H1 (cell line): Measurements from ENCODE around the gene AGPS. TPM values are rescaled to one million over a fixed set of nuclear protein-coding genes. Genes with fewer than 3 reads are reported as not detected.

Source experiments
- CEBPB ChIP-seq: IDR thresholded peaks from 2 replicates; pipeline ENCODE4 v1.6.1; 2012; ENCODE audit warnings: low read depth, low read length
- CHD7 ChIP-seq: fragments of 300-600 bp; sonication (generic); IDR thresholded peaks from 2 replicates; pipeline ENCODE4 v1.7.1; 2012; ENCODE audit warnings: low read length, moderate library complexity, mild to moderate bottlenecking, inconsistent platforms; ENCODE audit not compliant: insufficient replicate concordance
- EGR1 ChIP-seq: IDR thresholded peaks from 2 replicates; pipeline ENCODE4 v1.6.1; 2011; ENCODE audit warnings: low read depth, low read length, borderline replicate concordance
- SAP30 ChIP-seq: fragments of 300-600 bp; sonication (generic); IDR thresholded peaks from 2 replicates; pipeline ENCODE4 v1.7.1; 2012; ENCODE audit warnings: low read length, moderate library complexity, mild to moderate bottlenecking, inconsistent platforms; ENCODE audit not compliant: insufficient read depth, insufficient replicate concordance
- SIX5 ChIP-seq: IDR thresholded peaks from 2 replicates; pipeline ENCODE4 v1.6.1; 2011; ENCODE audit warnings: mild to moderate bottlenecking, low read depth, low read length
- TEAD4 ChIP-seq: IDR thresholded peaks from 2 replicates; pipeline ENCODE4 v1.6.1; 2012; ENCODE audit warnings: low read depth, low read length, inconsistent platforms, mixed read lengths
- polyA plus RNA-seq, 7 experiments: library from polyadenylated mRNA; depleted of rRNA in 3 of 7; stranded (reverse) in 5 of 7; unstranded in 2 of 7; fragments of >200 nt in 5 of 7; fragments of 200-250 nt in 2 of 7; gene quantifications; 1 replicate in 5 of 7; 2 replicates in 1 of 7; 4 replicates in 1 of 7; pipeline versions ENCODE4 v1.2.1 to v1.2.3, GENCODE V29; 2011 to 2013; ENCODE audit warnings: missing spikeins in 2 of 7, mixed read lengths in 2 of 7
- total RNA-seq: library from RNA; stranded (reverse); fragmentation: NEBNext Ultra II Directional; extraction: Animal tissue kit (Norgen Biotek cat#: 25700); gene quantifications from 2 replicates; pipeline ENCODE4 v1.2.1, GENCODE V29; 2021

Gene AGPS
- total and polyA plus RNA-seq, 2 of the 8 experiments (the other 6 are each of a cell fraction or from before 2014, with no cell fraction given), result 7.3 to 57.8 TPM

- no peak for TF ChIP-seq SAP30
- TF ChIP-seq EGR1, result no peak
- TF ChIP-seq CEBPB, result no peak
- TF ChIP-seq SIX5, result no peak
- TF ChIP-seq CHD7, result no peak
- TF ChIP-seq TEAD4, result no peak
These were observed 7.9 kb downstream of the AGPS start (continued) for GRCh38 chr2:177400337-177400923.
